Measurements from ENCODE around the gene ATP5ME.
A peak's percentile ranks its signal among the peaks of the same experiment; 100 is the strongest.
"Not testable (repeated sequence)": the region's sequence is repeated elsewhere in the genome, so short reads cannot be mapped to it uniquely, and the experiment has no call there.

ATP5ME gene

DNA sequence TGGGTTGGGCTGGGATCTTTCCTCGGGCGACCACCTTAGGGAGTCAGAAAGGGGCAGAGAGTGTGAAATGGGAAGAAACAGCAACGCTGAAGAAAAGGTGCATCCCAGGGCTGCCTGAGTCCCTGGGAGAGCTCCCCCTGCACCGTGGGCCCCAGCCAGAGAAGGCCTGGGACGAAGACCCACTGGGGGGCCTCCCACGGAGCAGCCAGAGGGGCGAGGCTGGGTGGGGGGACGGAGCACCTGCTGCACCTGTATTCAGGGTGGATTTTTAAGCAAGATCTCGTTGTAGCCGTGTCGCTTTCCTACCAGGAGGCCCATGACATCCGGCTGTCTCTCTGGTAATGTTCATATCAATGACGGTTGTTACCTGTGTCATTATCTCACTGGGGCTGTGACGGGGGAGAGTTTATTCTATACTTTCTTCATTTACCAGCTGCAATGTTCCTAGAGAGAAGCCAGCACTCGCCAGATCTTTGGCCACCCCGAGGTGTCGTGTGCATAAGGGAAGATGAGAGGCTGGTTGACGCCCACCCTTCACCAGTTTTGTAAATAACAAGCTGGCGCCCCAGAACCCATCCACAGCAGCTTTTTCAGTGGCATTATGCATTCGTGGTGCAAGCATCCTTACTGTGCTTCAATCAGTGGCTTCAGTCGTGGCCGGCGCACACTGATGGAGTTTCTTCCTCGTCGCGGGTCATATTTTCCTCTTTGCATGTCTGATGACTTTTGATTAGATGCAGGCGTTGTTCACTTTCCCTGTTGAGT is 25.9 kb upstream of the ATP5ME start:
- TF ChIP-seq, protein P1, sequence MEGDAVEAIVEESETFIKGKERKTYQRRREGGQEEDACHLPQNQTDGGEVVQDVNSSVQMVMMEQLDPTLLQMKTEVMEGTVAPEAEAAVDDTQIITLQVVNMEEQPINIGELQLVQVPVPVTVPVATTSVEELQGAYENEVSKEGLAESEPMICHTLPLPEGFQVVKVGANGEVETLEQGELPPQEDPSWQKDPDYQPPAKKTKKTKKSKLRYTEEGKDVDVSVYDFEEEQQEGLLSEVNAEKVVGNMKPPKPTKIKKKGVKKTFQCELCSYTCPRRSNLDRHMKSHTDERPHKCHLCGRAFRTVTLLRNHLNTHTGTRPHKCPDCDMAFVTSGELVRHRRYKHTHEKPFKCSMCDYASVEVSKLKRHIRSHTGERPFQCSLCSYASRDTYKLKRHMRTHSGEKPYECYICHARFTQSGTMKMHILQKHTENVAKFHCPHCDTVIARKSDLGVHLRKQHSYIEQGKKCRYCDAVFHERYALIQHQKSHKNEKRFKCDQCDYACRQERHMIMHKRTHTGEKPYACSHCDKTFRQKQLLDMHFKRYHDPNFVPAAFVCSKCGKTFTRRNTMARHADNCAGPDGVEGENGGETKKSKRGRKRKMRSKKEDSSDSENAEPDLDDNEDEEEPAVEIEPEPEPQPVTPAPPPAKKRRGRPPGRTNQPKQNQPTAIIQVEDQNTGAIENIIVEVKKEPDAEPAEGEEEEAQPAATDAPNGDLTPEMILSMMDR (IDR thresholded peaks at IDR 0.05; ENCODE audit: borderline replicate concordance, control extremely low read depth, extremely low read depth, insufficient read depth, missing control alignments): no peak
- DNase-seq (ENCODE audit: low spot score): no peak
- in situ Hi-C loops (cut with MboI; ENCODE audit: low sequenced_read_pairs, unreplicated experiment): no loop called here

DNA sequence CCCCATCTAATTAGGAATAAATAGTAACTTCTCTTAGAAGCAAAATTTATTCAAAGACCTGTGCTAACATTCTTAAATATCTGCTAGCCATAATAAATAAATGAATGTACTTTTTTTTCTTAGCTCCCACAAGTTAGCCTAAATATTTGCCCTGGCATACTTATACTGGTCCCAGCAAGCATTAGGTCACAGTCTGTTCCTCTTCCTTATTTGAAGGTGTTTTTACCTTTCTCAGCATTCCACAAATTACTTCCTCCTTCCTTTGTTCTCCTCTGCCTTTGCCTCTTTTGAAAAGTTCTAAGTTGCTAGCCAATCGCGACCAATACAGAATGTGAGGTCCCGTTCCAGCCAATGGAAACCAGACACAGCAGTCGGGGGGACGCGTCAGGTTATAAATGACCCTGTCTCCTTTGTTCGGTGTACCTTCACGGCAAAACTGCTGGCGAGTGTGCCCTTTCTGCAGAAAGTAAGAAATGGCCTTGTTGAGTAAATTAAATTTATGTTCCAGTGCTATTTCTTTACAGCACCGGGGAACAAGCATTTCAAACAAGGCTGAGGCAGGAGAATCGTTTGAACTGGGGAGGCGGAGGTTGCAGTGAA is 20.4 kb upstream of the ATP5ME start:
- in situ Hi-C loops (cut with MboI; ENCODE audit: low sequenced_read_pairs, unreplicated experiment); DNase-seq (ENCODE audit: low spot score): not testable (repeated sequence)

DNA sequence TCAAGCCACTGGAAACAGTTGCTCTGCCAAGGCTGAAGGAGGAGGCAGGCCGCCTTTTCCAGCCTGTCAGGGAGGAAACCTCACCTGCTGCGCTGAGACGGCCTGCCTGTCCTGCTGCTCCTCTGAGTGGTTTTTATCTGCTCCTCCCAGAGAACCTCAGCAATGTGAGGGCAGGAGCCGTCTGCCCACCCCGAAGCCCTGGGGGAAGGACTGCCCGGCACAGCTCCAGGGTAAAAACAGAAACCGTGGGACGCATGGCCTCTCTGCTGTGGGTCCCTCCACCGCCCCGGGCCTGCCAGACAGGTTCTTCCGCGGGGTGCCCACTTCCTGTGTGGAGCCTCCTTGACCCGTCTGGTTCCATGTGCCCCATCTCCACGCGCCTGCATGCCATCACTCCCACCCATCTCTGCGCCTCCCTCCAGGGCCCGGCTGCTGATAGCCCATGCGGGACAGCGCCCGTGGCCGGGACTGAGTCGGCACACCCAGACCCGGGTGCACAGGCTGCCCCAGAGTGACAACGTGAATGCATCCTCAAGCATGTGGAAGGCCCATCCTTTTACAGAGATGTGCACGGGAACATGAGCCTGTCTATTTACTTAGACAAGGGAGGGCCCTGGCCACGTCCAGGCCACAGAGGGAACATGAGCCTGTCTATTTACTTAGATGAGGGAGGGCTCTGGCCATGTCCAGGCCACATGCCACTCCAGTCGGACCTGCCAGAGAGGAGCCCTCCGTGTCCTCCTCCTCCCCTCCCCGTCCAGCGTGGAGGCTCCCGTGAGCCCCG is 18.9 kb upstream of the ATP5ME start:
- no peak for DNase-seq (ENCODE audit: low spot score)
- in situ Hi-C loops (cut with MboI; ENCODE audit: low sequenced_read_pairs, unreplicated experiment): no loop called here

DNA sequence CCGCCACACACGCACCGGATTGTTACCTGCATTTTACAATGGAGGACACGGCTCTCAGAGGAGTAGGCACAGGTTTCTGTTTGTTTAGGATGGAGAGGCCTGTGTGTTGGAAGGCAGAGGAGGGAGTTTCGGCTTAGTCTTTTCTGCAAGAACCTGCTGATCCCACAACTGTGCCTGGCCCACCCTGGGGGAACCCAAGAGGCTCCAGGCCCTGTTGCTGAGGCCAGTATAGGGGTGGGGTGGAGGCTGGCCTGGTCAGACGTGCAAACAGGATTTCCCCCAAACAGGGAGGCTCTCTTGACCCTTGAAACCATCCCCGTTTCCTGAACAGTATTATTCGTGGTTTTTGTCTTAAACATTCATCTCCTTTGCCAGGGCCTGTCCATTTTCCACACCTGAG is 15.6 kb upstream of the ATP5ME start:
- TF ChIP-seq, protein P1 (IDR thresholded peaks at IDR 0.05; ENCODE audit: borderline replicate concordance, control extremely low read depth, extremely low read depth, insufficient read depth, missing control alignments): no peak
- no peak for DNase-seq (ENCODE audit: low spot score)
- in situ Hi-C loops (cut with MboI; ENCODE audit: low sequenced_read_pairs, unreplicated experiment): no loop called here

More for the DNA sequence above, 18.9 kb upstream of the ATP5ME start:
- TF ChIP-seq, protein P1 (IDR thresholded peaks at IDR 0.05; ENCODE audit: borderline replicate concordance, control extremely low read depth, extremely low read depth, insufficient read depth, missing control alignments): no peak

DNA sequence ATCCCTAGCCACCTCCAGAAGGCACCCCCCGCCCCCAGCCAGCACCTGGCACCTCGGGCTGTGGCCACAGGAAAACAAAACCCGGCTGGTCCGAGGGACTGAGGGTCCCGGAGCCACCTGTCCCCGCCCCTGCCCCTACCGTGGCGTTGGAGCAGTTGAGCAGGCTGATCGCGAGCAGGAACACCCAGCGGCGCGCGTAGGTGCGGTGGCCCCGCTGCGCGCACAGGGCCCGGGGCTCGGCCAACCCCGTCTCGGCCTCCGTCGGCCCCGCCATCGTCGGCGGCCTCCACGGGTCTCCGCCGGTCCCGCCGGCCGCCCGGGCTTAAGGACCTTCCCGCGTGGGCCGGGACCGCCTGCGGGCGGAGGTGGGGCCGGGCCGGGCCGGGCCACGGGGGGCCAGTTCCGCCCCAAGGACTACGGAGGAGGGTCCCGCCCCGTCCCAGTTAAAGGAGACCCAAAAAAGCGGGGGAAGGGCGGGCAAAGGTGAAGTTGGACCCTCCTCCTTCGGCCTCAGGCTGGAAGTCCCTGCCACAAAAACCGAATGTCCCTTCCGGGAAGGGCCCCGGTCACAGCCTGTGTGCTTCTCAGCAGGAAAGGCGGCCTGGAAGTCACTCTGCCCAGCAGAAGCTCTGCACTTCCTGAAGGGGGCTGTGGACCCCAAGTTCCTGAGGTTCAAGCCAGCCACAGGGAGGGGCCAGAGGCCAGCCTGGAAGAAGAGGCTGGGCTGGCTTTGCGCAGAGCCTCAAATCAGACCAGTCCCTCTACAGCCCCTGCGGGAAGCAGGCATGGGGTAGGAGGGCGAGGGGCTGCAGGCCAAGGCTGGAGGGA is 15.0 kb upstream of the ATP5ME start, which contains the start of gene SLC49A3:
Gene SLC49A3 (minus strand): TSS at position 298 of the 828 bp plus-strand sequence. CDS start 24 bp downstream, at position 274.
- TF ChIP-seq, protein P1 (IDR thresholded peaks at IDR 0.05; ENCODE audit: borderline replicate concordance, control extremely low read depth, extremely low read depth, insufficient read depth, missing control alignments): no peak
- DNase-seq (ENCODE audit: low spot score): peak; percentile 69
- in situ Hi-C loops (cut with MboI; ENCODE audit: low sequenced_read_pairs, unreplicated experiment): no loop called here

DNA sequence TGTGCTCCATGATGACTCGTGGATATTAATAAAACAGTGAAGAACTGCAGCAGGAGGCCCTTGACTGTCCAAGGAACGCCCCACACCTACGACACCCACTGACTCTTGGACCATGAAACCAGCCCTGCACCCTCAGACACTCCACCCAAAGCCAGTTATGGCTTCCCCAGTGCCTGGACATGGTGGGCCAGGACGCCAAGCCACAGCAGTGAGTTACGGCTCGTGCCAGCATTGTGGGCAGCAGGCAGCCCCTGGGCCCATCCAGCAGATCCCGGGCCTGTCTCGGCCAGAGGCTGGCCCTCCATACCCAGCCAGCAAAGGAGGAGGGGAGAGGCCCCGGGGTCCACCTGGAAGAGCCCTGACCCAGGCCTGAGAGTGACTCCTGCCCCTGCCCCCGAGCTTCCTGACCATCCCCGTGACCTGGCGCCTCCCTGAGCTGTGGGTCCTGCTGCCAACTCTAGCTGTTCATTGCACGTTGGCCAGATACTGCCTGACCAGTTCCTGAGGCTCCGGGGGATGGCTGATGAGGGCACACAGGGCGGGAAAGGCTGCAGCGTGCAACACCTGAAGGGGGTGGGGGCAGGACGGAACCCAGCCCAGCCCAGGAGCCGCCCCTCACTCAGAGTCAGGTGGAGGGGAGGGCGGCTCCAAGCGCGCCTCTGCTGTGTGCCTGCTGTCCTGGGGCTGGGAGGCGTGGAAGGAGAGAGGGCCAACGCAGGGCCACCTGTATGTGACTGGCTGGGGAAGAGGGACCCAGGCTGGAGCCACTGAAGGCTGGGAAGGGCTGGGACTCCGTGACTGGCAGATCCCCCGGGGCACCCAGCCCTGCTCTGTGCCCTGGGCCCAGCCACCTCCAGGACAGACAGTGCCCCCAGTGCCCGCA is 14.1 kb upstream of the ATP5ME start:
- in situ Hi-C loops (cut with MboI; ENCODE audit: low sequenced_read_pairs, unreplicated experiment): no loop called here
- TF ChIP-seq, protein P1 (IDR thresholded peaks at IDR 0.05; ENCODE audit: borderline replicate concordance, control extremely low read depth, extremely low read depth, insufficient read depth, missing control alignments): no peak
- no peak for DNase-seq (ENCODE audit: low spot score)
